GM12864 (cell line): ENCODE measurements around the gene CHAF1B.

Source experiments
- DNase-seq: peaks from one replicate; pipeline ENCODE4 v3.0.0-alpha.2; 2011; ENCODE audit warnings: low read depth
- H3K4me3 ChIP-seq: 2 replicates; pipeline ENCODE4 v1.5.1; 2011; ENCODE audit warnings: mild to moderate bottlenecking, low read depth, low read length, control low read depth
- CTCF ChIP-seq: IDR thresholded peaks from 2 replicates; pipeline ENCODE4 v1.5.1; 2011; ENCODE audit warnings: low read depth, mild to moderate bottlenecking, moderate library complexity, low read length, control low read depth, inconsistent platforms; ENCODE audit errors: missing control alignments

Gene CHAF1B

GRCh38 chr21:36461918-36462486 lies 76.8 kb downstream of the CHAF1B start:
- no peak for TF ChIP-seq CTCF
- DNase-seq = no peak
- no peak overlapping the region for H3K4me3 ChIP-seq

- H3K4me3 ChIP-seq = no peak overlapping the region
- TF ChIP-seq CTCF = no peak
- DNase-seq = no peak
These were observed 78.0 kb downstream of the CHAF1B start for GRCh38 chr21:36463204-36463603.

- no peak overlapping the region for H3K4me3 ChIP-seq
These were observed 78.8 kb downstream of the CHAF1B start for GRCh38 chr21:36463991-36464390.

GRCh38 chr21:36464590-36464989 lies 79.4 kb downstream of the CHAF1B start:
- no peak for DNase-seq
- TF ChIP-seq CTCF = no peak
- no peak overlapping the region for H3K4me3 ChIP-seq

More at GRCh38 chr21:36463991-36464390, 78.8 kb downstream of the CHAF1B start:
- TF ChIP-seq CTCF = no peak
- no peak for DNase-seq

GRCh38 chr21:36465478-36465877 lies 80.3 kb downstream of the CHAF1B start:
- TF ChIP-seq CTCF = no peak
- H3K4me3 ChIP-seq = no peak overlapping the region
- DNase-seq = no peak

GRCh38 chr21:36466061-36466511 lies 80.9 kb downstream of the CHAF1B start:
- no peak overlapping the region for H3K4me3 ChIP-seq
- no peak for TF ChIP-seq CTCF
- no peak for DNase-seq
